Loucy (cell line): ENCODE measurements around the gene PACSIN2.
A peak's percentile ranks its signal among the peaks of the same experiment; 100 is the strongest.

ENCODE experiments used
- H2AFZ ChIP-seq: fragments of 200-600 bp; sonication (generic); 2 replicates; pipeline ENCODE4 v1.6.0; 2016; ENCODE audit warnings: antibody characterized with exemption, mild to moderate bottlenecking, low read length, moderate library complexity
- H3F3A ChIP-seq: fragments of 200-600 bp; 2 replicates; pipeline ENCODE4 v1.6.0; 2016; ENCODE audit warnings: antibody characterized with exemption, low read depth, mild to moderate bottlenecking
- H3K27me3 ChIP-seq: fragments of 200-600 bp; sonication (generic); 2 replicates; pipeline ENCODE4 v1.6.1; 2014; ENCODE audit warnings: low read length, mild to moderate bottlenecking; ENCODE audit not compliant: insufficient read depth, poor library complexity, severe bottlenecking
- H3K36me3 ChIP-seq: fragments of 200-600 bp; sonication (generic); 2 replicates; pipeline ENCODE4 v1.6.1; 2016; ENCODE audit warnings: low read length; ENCODE audit not compliant: insufficient read depth
- H3K4me1 ChIP-seq: fragments of 200-600 bp; sonication (generic); 2 replicates; pipeline ENCODE4 v1.5.1; 2014; ENCODE audit warnings: low read length, mild to moderate bottlenecking; ENCODE audit not compliant: insufficient read depth, poor library complexity, severe bottlenecking
- H3K4me2 ChIP-seq: fragments of 200-600 bp; sonication (generic); 2 replicates; pipeline ENCODE4 v1.6.0; 2014; ENCODE audit warnings: antibody characterized with exemption, low read length, low read depth, mild to moderate bottlenecking; ENCODE audit not compliant: poor library complexity, severe bottlenecking
- H3K4me3 ChIP-seq: fragments of 200-600 bp; sonication (generic); 2 replicates; pipeline ENCODE4 v1.5.1; 2014; ENCODE audit warnings: low read length, mild to moderate bottlenecking, mixed read lengths; ENCODE audit not compliant: poor library complexity, severe bottlenecking
- H3K79me2 ChIP-seq: fragments of 200-600 bp; sonication (generic); 2 replicates; pipeline ENCODE4 v1.6.1; 2014; ENCODE audit warnings: low read length; ENCODE audit not compliant: insufficient read depth
- H3K9ac ChIP-seq: fragments of 200-600 bp; sonication (generic); 2 replicates; pipeline ENCODE4 v1.6.0; 2014; ENCODE audit warnings: mild to moderate bottlenecking, low read depth, low read length, moderate library complexity; ENCODE audit not compliant: poor library complexity, severe bottlenecking
- H3K9me2 ChIP-seq: fragments of 200-600 bp; sonication (generic); replicated peaks from 2 replicates; pipeline ENCODE4 v1.6.1; 2016; ENCODE audit warnings: low read depth, low read length, mixed read lengths
- H3K9me3 ChIP-seq: fragments of 200-600 bp; sonication (generic); 2 replicates; pipeline ENCODE4 v1.6.1; 2014; ENCODE audit warnings: mild to moderate bottlenecking, antibody characterized with exemption, low read length, low read depth; ENCODE audit not compliant: insufficient read depth
- H4K20me1 ChIP-seq: fragments of 200-600 bp; sonication (generic); 2 replicates; pipeline ENCODE4 v1.6.0; 2014; ENCODE audit warnings: antibody characterized with exemption, low read length, mild to moderate bottlenecking; ENCODE audit not compliant: insufficient read depth, poor library complexity, severe bottlenecking
- EZH2phosphoT487 ChIP-seq: fragments of 200-600 bp; IDR thresholded peaks from 2 replicates; pipeline ENCODE4 v1.6.1; 2018; ENCODE audit warnings: antibody characterized with exemption, mild to moderate bottlenecking, moderate library complexity, borderline replicate concordance
- TF ChIP-seq, protein P1 (sequence below): fragments of 200-600 bp; sonication (generic); conservative IDR thresholded peaks from 2 replicates; pipeline ENCODE4 v1.5.1; 2014; ENCODE audit warnings: mild to moderate bottlenecking, antibody characterized with exemption, low read length

Gene PACSIN2

DNA sequence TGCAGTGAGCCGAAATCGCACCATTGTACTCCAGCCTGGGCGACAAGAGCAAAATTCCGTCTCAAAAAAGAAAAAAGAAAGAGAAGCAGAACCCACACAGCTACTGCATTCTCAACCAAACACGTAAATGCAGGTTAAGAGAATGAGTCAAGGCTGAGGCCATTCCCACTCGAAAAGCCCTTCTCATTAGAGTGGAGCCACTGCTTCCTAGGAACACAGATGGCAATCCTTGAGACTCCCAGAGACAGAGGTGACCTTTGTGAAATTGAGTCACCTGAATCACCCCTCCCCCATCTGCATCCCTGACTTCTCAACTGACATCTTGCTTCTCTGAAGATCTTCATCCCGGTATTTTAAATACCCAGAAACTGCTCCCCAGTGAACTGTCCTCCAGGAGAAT lies 8.2 kb downstream of the PACSIN2 start:
- H2AFZ ChIP-seq: no peak overlapping the region
- H3K4me1 ChIP-seq: peaks cover 58% of the 10 kb centered on the region
- no peak overlapping the region for H3K9ac ChIP-seq
- no peaks in the 10 kb centered on the region for H3K9me2 ChIP-seq
- H3K4me3 ChIP-seq: no peak overlapping the region
- no peak overlapping the region for H3K4me2 ChIP-seq
- no peak for TF ChIP-seq EZH2phosphoT487
- TF ChIP-seq, protein P1, sequence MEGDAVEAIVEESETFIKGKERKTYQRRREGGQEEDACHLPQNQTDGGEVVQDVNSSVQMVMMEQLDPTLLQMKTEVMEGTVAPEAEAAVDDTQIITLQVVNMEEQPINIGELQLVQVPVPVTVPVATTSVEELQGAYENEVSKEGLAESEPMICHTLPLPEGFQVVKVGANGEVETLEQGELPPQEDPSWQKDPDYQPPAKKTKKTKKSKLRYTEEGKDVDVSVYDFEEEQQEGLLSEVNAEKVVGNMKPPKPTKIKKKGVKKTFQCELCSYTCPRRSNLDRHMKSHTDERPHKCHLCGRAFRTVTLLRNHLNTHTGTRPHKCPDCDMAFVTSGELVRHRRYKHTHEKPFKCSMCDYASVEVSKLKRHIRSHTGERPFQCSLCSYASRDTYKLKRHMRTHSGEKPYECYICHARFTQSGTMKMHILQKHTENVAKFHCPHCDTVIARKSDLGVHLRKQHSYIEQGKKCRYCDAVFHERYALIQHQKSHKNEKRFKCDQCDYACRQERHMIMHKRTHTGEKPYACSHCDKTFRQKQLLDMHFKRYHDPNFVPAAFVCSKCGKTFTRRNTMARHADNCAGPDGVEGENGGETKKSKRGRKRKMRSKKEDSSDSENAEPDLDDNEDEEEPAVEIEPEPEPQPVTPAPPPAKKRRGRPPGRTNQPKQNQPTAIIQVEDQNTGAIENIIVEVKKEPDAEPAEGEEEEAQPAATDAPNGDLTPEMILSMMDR: no peak
- H3K9me3 ChIP-seq: no peaks in the 10 kb centered on the region
- H3K27me3 ChIP-seq: no peaks in the 10 kb centered on the region
- H3K36me3 ChIP-seq: no peaks in the 10 kb centered on the region
- H3K79me2 ChIP-seq: peaks cover 98% of the 10 kb centered on the region
- H3F3A ChIP-seq: 0 out of 2 replicates have a peak, but pooled peaks cover 3% of the 10 kb centered on the region
- peaks cover 77% of the 10 kb centered on the region for H4K20me1 ChIP-seq

DNA sequence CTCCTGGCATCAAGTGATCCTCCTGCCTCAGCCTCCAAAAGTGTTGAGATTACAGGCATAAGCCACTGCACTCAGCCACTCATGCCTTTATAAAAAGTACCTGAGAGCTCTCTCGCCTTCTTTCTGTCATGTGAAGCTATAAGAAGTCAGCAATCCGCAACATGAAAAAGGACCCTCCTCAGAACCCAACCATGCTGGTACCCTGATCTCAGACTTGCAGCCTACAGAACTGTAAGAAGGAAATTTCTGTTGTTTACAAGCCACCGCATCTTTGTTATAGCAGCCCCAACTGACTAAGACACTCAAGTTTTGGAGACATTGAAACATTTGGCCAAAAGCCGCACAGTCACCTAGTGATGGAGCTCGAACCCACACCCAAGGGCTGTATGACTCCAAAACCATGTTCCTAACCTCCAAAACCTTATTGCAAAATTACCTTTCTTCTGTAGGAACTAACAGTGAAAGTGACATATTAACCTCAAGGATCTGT lies 8.9 kb downstream of the PACSIN2 start:
- peaks cover 98% of the 10 kb centered on the region for H3K79me2 ChIP-seq
- no peak overlapping the region for H3K4me2 ChIP-seq
- no peak overlapping the region for H2AFZ ChIP-seq
- no peak overlapping the region for H3K4me3 ChIP-seq
- H3K27me3 ChIP-seq: no peaks in the 10 kb centered on the region
- no peaks in the 10 kb centered on the region for H3K36me3 ChIP-seq
- no peaks in the 10 kb centered on the region for H3K9me2 ChIP-seq
- no peaks in the 10 kb centered on the region for H3K9me3 ChIP-seq
- peaks cover 78% of the 10 kb centered on the region for H4K20me1 ChIP-seq
- no peak for TF ChIP-seq EZH2phosphoT487
- TF ChIP-seq, protein P1: no peak
- 0 out of 2 replicates have a peak, but pooled peaks cover 3% of the 10 kb centered on the region for H3F3A ChIP-seq
- H3K9ac ChIP-seq: peak overlapping the region; percentile 59
- peaks cover 61% of the 10 kb centered on the region for H3K4me1 ChIP-seq

DNA sequence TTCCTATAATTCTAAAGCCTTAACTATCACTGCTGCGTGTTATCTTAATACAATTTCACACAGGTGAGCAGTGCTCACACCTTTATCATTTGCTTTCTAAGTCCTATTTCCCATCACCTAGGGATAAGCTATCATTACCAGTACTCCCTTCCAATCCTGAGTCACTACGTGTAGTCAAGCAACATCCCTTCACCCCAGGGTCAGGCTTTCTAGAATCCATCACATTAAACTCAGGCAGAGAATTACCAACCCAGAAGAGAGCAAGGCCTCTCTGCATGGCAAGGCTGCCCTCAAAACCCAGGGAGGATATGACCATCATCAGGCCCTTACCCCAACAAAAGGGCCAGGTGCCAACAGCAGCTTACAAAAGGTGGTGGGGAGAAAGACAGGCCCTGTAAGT lies 9.8 kb downstream of the PACSIN2 start:
- Histone ChIP-seq H4K20me1 (peaks cover 88% of the 10 kb centered on the region), H3K36me3 (no peaks in the 10 kb centered on the region), H3K4me1 (peaks cover 65% of the 10 kb centered on the region), H3F3A (0 out of 2 replicates have a peak, but pooled peaks cover 3% of the 10 kb centered on the region), H3K9ac (peak overlapping the region; percentile 59), H3K9me2 (no peaks in the 10 kb centered on the region), H3K9me3 (no peaks in the 10 kb centered on the region), H3K4me2 (peak overlapping the region; percentile 68), H3K79me2 (peaks cover 98% of the 10 kb centered on the region), H2AFZ (no peak overlapping the region), H3K27me3 (no peaks in the 10 kb centered on the region), H3K4me3 (no peak overlapping the region)
- TF ChIP-seq EZH2phosphoT487: no peak
- TF ChIP-seq, protein P1: no peak
